GM04504 (cell line): ENCODE results near the gene KCND3.
A peak's percentile ranks its signal among the peaks of the same experiment; 100 is the strongest.
"Not testable (repeated sequence)": the region's sequence is repeated elsewhere in the genome, so short reads cannot be mapped to it uniquely, and the experiment has no call there.

Source experiments
- DNase-seq: peaks from one replicate; pipeline ENCODE4 v3.0.0-alpha.2; 2012; ENCODE audit warnings: low read depth

The KCND3 gene

DNA sequence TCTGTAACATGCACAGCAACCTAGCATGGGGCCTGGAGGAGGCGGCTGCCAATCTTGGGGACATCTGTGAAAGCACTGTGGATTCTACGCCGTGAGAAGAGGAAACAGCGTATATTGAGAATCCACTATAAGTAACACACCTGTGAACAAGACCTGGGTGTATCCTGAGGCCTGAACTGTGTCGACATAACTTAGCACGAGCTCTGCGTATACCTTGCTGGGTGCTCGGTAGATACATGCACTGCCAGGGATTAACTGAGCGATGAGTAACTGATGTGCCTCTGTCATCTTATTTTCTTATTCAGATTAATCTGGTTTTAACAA lies 175.2 kb downstream of the KCND3 start:
- no peak for DNase-seq

DNA sequence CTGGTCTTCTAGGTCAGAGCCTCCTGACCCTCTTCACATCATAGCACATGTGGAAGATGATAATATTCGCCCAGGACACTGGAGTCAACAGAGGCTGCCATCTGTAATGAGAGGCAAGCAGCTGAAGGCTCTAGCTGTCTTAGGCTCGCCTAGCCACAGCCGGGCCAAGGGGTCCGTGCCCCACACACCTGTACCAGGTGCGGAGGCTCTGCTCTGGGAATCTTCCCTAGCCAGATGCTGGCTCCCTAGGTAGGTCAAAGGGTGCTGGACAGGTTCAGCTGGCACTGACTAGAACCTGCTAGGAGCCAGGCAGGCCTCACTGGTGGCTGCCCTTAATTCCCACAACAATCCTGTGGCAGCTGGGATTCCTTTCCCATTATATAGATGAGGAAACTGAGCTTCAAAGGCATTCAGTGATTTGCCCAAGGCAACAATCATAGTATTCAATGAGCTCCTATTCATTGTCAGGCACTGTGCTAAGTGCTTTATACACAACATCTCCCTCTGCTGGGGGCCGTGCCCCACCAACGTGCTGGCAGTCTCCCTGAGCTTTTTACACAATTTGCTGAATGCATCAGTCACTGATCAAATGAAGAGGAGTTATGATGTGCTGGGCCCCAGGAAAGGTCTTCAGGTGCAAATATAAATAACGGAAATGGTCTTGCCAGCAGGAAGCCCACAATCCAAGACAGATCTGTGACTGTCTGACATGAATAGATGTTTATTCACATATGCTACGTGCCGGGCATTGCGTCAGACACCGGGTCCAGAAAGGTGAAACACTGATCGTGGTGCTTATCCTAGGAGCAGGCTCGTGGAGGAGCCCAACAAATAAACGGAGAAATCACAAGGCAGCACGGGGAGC lies 175.8 kb downstream of the KCND3 start:
- no peak for DNase-seq

DNA sequence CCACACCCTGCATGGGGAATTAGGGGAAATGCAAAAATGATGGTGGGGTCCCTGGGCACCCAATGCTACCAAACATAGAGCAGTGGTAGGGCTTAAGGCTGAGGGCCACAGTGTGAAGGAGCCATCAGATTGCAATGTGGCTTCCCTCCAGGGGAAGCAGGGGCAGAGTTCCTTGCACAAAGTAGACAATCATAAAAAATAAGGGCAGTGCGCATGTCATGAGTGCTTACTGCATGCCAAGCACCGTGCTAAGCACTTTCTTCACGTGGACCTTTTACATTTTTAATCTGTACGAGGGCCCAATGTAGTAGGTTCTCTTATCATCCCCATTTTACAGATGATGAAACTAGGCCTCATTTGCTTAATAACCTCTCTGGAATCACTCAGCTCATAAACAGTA lies 177.2 kb downstream of the KCND3 start:
- no peak for DNase-seq

DNA sequence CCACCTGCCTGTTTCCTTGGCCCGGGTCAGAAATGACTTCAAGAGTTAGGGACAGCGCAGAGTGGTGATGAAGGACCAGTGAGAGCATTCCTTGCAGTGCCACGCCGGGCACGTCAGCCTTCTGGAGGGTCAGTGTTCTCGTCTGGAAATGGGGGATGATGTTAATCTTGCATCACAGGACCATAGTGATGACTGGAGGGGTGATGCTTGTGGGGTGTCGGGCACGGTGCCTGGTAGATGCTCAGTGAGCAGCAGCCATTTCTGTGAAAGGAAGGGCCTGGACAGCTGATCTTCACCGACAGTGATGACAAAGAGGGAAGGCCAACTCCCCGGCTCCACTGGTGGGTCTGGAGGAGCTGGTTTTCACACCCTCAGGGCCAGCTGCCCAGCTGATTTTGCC lies 177.6 kb downstream of the KCND3 start:
- no peak for DNase-seq

DNA sequence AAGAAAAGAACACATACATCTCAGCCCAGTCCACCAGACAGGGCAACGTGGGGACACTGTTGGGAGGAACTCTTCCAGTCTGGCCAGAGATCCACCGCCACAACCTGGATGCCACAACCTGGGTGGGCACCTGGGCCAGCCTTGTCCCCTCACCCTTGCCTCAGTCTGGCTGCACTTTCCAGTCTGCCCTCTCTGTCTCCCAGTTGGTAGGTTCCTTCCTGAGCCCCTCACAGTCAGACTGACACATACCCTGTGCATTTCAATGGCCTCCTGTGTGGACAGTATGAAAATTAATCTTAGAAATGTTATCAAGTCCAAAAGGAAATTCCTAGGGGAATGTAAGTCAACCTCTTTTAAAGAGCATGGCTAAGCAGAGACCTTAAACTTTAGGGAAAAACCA lies 184.2 kb downstream of the KCND3 start:
- no peak for DNase-seq

DNA sequence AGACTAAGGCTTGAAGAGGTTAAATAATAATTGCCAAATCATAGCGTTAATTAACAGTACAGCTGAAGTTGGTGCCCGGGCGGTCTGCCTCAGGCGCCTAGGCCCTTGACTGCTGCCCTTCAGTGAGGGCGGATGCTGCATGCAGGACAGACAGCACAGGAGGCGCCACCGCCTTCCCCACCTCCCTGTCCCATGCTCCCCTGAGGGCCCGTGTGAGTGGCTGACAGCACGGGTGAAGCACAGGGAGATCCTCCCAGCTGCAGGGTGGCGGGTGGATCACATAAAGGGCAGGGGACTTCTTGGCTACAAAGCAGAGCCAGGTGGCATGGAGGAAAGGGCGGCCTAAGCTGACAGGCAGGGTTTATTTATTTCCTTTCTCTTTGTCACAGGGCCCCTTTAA lies 184.7 kb downstream of the KCND3 start:
- DNase-seq, result no peak

DNA sequence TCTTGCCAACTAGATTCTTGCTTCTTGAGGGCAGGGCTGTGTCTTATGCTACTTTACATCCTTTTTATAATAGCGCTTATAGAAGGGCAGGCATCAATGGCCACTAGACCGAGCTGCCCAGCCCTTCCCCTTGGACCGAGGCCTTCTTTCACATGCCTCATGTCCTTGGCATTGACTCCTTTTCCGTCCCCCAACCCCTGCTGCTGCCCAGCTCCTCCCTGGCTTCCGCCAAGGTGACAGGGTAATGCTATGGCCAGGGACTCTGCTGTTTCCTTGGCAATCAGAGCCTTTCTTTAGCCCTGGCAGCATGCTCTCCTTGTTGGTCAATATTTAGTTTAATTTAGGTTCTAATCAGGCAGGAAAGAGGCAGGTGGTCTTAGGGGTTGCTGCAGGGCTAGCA lies 185.5 kb downstream of the KCND3 start:
- DNase-seq, result no peak

DNA sequence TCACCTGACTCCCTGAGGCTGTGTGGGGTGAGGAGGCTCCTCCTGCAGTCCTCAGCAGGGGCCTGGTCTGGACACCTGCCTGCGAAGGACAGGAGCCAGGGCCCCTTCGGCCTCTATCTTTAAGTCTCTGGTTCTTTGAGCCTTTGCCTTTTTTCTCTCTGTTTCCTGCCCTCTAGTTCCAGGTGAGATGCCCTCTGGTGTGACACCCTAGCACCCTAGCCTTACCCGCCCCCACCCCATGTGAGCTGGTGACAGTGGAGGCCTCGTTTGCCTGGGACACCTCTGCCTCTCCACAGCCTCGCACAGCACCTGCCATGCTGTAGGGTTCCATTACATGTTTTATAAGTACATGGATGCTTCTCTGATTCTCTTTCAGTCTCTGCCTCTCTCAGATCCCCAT lies 186.5 kb downstream of the KCND3 start:
- DNase-seq, result no peak

DNA sequence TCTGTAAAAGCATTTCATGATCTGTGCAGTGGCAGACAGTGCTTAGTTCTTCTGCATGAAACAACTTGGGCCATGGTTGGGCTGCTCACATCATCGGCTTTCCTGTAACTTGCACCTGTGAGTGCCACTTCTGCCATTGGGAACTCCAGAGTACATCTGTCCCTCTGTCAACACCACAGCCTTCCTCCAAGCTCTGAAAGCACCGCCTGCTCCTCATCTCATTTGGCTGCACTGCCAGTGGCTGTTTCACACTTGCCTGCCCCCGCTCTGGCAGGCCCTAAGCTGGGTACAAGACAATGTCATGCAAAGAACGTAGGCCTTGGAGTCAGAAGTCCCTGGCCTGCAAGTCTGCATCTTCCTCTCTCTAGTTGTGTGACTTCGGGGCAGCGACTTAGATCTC lies 187.4 kb downstream of the KCND3 start:
- DNase-seq, result no peak

DNA sequence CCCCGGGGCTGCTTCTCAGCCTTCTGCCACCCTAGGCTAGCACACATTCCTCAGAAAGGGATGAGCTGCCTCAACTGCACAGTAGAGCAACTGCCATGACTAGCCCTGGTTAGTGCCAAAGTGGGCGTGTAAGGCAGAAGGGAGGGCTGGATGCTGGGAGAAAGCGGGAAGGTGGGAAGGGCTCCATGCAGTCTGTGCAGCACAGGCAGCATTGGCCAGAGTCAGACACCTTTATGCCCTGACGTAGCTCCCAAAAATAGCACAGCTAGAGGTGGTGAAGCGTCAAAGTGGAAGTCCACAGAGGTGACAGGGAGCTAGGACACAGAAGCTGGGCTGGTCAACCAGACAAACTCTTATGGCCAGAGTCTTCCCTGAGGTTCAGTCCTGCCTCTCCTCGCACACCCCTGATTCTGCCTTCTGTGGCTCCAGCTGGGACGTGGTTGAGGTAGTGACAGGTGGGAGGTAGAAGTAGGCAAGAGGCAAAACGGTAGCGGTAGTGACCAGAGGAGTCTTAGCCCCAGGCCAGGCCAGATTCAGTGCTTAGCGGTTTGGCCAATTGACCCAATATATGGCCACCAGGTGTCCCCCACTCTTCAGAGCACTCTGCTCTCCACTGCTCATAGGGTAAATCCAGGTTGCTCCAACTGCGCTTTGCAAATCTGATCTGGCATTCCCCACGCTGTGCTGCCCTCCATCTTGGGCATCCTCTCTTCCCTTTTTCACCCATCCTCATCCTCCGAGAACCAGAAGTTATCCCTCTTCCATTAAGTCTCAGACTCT lies 188.2 kb downstream of the KCND3 start:
- no peak for DNase-seq

DNA sequence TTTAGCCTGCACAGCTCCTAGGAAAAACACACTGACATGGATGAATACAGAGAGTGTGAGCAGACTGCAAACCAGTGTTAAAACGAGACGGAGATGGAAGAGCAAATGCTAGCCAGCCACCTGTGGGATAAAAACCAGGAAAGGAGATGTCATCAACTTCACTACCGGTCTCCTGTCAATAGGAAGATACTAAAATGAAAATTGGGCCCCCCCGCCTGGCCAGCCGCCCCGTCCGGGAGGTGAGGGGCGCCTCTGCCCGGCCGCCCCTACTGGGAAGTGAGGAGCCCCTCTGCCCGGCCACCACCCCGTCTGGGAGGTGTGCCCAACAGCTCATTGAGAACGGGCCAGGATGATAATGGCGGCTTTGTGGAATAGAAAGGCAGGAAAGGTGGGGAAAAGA lies 189.7 kb downstream of the KCND3 start:
- DNase-seq, result not testable (repeated sequence)

DNA sequence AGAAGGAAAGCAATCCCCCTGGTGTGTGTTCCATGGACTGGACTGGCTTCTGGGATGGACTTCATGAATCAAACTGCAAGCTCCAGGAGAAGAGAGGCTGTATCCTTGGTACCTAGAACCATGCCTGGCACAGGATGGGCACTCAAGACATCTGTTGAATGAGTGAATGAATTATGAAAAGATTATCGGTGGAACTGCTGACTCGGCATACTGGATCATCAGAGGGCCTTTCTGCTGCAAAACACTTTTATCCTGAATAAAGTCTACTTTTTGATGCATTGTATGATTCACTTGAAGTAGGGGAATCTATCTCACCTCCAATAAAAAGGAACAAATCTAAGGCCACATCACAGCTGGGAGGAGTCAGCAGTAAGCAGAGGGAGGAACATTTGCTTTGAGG lies 190.9 kb downstream of the KCND3 start:
- no peak for DNase-seq

DNA sequence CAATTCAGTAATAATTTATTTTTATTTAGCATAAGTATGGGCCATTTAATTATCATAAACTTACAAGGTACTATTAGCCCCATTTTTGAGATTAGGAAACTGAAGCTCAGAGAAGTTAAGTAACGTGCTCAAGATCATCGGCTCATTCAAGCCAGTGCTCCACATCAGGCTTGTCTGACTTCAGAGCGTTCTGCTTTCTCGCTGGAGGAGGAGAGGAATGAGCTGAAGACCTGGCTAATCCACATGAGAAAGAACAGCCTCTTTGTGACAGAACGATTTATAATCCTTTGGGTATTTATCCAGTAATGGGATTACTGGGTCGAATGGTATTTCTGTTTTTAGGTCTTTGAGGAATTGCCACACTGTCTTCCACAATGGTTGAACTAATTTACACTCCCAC lies 194.1 kb downstream of the KCND3 start:
- DNase-seq, result no peak

DNA sequence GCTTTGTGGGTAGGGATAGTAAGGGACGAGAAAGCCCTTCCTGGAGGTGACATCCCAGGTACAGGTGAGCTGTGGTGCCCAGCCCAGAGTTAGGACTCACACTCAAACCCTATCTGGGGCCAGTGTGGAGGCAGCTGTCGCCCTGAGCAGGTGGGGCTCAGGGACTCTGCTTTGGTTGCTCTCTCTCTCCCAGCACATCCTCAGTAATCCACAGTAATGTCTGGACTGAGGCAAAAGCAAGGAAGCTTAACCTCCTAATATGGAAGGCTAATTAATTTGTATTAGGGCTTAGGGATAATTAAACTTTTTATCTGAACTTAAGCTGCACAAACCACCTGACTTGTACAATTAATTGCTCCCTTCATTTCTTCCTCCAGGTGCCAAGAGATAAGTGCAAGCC lies 195.5 kb downstream of the KCND3 start:
- DNase-seq, result no peak

DNA sequence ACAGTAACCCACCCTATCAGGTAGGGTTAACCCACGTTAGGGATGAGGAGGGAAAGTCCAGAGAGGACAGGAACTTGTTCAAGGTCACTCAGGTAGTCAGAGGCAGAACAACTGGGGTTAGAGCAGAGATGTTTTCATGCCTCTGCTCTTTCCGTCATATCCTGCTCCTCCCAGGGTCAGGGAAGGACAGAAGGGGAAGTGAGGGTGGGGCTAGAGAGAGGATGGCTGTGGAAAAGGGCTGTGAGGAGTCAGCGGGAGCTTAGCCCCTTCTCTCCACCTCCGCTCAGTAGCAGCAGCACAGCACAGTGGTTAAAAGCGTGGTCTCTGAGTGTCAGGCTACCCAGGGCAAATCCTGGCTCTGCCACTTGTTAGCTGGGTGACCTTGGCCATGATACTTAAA lies 197.2 kb downstream of the KCND3 start:
- DNase-seq, result no peak

DNA sequence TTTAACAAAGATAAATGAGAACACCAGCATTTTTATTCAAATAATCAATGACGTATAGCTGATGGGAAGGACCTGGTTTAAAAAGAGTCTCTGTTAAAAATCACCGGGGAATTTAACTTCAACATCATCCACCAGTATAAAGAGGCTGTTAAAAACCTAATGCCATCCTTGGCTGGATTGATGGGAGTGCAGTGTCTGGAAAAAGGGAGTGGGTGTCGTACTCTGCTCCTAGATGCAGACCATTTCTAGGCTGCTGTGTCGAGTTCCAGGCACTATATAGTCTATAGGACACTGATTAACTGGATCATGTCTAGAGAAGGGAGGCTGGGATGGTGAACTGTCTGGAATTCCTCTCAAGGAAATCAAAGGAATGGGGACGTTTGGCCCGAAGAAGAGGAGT lies 197.7 kb downstream of the KCND3 start:
- DNase-seq, result no peak

DNA sequence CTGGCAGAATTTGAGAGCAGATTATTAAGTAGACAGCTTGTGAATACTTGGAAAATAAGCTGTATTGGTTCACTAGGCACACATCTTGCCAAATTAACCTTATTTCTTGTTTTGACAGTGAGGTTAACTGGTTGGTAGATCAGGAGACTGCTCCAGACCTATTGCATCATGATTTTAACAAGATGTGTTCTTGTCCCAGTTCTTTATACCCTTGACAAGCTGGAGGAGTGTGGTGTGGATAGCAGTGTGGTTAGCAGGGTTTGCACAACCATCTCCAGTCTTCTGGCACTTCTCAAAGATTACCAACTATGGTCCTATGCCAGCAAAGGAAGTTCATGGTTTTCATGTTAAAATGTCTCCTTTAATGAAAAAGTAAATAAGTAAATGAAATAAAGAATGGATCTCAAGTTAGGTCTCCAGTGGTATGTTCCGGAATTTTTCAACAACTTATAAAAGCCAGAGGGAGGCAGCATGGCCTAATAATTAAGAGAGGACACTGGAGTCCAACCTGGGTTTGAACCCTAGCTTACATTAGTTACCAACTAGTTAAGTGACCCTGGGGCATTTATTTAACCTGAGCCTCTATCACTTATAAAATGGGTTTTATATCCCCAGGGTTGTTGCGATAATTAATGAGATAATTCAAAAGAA lies 199.7 kb downstream of the KCND3 start:
- DNase-seq, result peak; percentile 31

DNA sequence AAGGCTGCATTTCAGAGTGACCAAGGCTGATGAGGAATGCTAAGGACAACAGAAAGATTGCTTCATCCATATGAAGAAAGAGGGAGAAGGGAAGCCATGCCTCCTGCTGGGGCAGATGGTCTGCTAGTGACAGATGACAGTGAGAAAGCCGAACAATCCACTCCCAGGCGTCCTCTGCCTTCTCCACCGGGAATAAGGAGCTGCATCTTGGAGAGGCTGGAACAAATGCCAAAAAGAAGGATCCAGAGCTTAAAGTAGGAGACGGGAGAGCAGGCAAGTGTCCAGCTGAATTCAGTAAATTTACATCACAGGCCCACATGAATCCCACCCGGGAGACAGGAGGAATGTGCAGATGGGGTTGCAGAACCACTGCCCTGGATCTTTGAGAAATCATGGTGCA lies 200.3 kb downstream of the KCND3 start:
- DNase-seq, result peak; percentile 11

DNA sequence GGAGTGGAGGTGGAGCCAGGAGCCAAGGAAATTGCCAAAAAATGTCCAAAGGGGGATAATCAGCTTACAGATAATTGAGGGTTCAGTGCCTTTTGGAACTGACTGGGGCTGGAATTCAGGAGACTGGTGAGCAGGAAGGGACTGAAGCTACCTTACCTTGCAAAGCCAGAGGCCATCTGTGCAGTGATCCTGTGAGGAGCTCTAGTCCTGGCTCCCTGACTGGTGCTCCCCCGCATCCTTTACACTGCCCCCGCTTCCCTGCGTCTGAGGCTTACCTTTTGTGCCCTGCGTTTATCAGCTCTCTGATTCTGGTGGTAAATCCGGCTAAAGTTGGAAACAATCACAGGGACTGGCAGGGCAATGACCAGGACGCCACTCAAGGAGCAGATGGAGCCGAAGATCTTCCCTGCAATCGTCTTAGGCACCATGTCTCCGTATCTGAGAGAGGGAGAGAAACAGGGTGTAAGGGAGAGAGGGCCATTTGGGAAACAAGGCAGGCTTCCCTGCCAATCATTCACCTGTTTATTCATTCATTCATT lies 202.7 kb downstream of the KCND3 start:
- no peak for DNase-seq

DNA sequence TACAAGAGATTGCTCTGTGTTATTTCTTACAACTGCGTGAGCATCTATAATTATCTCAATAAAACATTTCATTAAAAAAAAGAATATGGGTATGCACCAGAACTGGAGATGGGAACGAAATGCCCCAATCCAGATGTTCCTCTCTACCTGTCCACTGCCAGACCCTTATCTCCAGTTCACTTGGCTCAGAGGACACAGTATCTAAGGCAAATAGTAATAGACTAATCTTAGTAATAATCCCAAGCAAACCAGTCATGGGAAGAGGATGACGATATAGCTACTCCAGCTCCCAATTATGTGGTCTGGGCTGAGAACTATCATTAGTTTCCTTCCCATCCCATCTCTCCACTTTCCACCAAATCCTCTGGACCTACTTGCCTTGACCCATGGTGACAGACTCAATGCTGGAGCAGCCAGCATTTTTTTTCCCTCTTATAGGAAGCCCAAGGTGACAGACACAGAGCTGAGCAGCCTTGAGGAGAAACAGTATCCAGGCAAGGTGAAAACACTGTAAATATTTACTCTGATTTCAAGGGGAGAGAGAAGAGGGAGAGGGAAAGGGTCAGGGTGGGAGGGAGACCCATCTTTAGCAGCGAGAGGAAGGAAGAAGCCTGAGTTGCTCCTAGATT lies 205.1 kb downstream of the KCND3 start:
- no peak for DNase-seq

DNA sequence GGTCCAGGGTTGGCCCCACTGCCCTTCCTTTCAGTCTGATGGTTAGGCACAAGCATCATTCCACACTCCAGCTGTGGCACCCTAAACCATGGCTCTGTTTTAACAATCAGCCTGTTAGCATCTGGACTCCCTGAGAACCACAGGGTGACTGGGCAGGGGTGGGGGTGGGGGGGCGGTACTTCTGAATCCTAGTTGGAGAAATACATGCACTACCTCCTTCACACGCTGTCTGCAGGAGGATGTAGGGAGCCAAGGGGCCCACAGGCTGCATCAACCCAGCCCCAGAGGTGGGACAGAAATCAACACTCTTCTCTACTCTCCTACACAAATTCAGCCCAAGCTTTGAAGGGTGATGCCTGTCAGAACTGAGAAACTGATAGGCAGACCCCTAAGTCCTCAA lies 209.9 kb downstream of the KCND3 start:
- no peak for DNase-seq

DNA sequence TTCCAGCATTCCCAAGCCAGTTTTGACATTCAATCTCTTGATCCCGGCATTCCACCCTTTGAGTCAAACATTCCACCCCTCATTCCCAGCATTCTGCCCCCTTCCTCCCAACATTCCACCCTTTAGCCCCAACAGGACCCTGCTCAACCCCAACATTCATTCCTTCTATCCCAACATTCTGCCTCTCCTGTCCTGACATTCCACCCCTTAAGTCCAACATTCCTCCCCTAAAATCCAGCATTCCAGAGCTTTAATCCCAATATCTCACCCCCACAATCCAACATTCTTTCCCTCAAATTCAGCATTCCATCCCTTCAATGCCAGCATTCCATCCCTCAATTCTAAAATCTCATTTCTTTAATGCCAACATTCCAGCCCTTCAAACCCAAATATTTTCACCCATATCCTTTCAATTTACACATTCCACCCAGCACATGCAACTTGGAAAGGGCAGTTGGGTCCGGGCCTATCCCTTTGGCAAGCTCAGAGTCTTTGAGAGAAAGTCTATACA lies 210.9 kb downstream of the KCND3 start:
- no peak for DNase-seq
